Stimulated activated CD8-positive, alpha-beta memory T cell treated with anti-CD3 and anti-CD28 coated beads, Interleukin-15, amount 100 ng/mL, for 24 hours (primary cell): ENCODE data around the gene SLC25A23.

ENCODE experiments used
- DNase-seq: peaks from one replicate; pipeline ENCODE4 v3.0.0-alpha.2; 2020; ENCODE audit warnings: low read depth

The SLC25A23 gene

DNA sequence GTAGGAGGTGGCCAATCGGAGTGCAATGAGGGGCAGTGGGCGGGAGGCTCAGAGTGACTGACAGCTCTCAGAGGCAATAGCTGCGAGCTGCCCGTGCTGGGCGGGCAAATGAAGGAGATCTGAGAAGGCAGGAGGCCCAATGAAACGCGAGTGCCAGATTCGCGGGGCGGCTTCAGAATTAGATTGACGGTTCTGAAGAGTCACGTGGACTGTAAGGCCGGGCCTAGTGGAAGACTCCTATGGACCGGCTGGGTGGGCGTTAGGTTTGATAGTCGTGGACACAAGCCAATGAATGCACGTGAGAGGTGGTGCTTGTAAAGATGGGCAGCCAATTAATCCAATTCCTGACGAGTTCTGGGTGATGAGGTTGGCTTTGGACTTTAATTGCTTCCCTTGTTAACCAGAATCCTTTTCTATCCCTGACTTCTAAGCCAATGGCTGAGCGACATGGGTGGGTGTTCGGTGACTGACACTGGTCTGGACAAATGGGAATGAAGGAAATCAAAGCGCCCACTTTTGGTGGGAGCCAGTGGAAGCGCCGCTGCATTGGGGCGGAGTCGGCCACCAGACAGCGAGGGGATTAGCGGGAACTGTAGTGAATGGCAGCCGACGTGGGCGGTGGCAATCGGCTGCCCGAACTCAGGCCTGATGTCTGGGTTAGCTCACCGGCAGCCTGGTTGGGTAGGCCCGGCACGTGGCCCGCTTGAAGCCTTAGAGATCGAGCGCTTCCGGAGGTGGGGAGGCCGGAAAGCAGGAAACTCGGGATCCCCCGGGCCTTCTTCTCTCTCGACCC is 34.5 kb downstream of the SLC25A23 start:
- peak; percentile 87 for DNase-seq

DNA sequence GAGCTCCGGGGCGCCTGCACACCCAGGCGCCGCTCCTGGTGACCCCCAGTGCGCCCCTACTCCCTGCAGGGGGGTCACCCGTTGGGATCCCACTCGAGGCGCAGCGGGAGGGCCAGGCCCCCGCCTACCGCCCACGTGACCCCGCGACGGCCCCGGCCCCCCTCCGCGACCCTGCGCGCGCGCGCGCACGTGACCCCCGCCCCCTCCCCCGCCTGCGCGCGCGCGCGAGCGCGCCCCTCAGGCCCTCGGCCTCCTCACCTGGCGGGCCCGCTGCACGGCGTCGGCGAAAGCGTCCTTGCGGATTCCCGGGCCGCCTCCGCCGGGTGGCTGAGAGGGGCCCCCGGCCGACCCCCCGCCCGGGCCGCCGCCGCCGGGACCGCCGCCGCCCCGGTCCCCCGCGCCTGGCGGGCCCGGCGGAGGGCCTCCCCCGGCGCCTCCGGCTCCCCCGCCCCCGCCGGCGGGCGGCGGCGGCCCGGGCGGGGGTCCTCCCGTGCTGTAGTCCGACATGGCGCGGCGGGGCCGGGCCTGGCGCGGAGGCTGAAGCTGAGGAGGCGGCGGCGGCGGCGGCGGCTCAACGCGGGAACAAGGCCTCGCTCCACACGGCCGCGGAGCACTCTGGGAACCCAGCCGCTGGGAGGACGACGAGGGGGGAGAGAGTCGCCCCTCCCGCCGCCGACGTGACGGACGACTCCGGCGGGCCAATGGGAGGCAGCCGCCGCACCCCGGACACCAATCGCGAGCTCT is 35.2 kb downstream of the SLC25A23 start, which contains the start of gene KHSRP:
Gene KHSRP (minus strand): TSS at position 617 of the 744 bp plus-strand sequence. CDS start 110 bp downstream, at position 507.
- DNase-seq = no peak

DNA sequence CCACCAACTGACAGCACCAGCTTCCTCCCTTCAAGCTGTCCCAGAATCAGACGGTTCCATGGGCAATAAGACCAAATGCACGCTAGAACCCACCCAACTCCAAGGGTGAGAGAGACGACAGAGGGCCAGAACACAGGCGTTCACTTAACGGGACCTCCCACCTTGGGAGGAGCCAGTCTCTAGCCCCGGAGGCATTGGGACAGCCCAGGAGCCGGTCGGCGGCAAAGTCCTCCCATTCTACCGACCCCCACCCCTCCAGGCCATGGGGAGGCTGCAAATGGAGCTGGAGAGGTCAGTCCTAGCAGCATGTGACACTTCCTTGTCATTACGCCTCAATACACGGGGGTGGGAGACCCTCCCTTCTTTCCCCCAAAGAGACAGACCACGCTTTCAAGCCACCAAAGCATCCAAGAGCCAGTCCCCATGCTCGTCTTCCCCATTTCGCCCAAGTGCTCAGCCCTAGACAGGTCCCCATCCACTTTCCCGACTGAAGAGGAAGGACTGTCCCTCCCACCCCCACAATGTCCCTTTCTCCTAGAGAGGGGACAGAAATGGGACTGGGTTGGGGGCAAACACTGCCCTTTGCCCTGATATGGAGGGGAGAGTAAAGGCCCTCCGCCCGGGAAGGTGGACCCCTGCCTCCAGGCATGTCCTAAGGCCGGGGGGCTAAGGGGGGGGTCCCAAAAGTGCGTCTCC is 35.9 kb downstream of the SLC25A23 start:
- DNase-seq = no peak

DNA sequence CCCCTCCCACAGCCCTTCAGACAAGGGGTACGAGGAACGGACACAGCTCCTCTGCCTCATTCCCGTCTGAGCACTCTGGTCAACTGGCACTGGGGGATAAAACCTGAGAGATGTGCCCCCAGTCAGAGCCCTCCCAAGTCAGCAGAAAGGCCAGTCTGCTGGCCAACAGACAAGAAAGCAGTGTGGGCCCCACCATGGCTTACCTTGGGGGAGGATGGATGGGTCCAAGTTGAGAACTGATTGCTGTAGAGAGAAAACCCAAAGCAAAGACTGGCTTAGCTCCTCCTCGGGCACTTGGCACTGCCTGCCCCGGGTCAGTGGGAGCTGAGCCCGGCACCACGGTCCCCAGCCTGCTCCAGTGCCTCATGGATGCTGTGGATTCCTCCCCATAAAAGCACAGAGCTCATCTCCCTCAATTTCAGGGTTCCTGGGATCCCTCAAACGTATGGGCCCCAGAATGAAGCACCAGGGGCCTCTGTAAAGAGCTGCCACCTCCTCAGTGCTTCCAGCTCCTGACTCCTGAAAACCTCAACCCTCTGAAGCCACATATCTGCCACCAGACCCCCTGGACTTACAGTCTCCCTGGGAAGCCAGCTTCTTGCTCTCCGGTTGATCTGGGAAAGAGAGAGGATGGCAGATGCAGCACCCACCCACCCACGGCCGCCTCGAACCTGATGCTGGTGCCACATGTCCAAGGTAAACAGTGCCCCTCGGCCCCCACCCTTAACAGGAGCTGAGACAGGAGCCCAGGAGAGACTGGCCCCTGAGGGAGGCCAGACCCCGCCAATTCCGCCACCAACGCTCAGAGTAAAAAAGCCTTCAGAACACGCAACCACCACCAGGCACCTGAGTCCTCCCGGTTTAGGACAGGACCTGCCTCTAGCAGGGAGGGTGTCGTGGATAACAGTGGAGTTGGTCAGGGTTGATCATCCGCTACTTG is 38.2 kb downstream of the SLC25A23 start:
- no peak for DNase-seq

DNA sequence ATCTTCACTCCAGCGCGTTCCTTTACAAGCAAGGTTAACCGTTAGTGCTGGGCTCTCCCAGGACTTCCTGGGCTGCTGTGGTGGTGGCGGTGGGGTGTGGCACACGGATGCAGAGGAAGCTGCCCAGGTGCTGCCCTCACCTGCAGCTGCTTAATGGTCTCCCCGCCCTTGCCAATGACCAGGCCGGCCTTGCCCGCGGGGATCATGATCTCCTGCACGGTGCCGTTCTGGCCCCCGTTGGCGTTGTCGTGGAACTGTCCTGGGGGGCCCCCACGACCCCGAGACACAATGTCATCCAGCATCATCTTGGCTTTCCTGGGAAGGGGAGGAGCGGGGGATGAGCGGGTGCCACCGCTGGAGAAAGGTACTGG is 41.0 kb downstream of the SLC25A23 start:
- DNase-seq = no peak

DNA sequence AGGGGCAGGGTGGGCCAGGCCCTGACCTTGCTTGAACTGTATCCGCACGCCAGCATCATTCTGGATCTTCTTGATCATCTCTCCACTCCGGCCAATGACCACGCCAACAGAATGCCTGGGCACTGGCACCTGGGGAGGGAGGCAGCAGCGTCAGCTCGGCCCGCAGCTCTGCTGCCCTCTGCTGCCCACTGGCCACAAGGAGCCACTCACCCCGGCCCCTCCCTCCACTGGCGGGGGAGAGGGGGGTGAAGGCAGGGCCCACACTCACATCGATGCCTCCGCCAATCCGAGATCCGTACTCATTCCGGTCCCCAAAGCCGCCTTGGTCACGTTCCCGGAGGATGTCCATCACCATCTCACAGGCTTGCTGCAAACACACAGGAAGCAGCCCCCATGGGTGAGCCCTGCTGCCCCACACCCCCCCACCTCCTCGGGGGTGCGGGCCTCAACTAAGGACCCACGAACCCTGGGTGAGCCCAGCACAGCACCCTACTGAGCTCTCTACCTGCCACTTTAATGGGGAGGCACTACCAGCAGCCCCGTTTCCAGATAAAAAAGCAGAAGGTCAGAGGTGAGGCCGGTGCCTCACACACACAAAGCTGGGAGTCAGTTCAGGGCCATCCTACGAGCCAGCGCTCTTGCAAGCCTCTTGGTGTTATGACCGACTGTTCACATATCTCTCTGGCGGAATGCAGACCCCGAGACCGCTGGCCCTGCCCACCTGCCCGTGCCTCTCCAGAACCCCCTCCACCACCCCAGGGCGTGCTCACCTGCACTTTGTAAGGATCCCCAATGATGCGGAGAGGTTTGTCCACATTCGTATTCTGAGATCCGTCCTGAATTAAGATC is 41.7 kb downstream of the SLC25A23 start:
- no peak for DNase-seq

DNA sequence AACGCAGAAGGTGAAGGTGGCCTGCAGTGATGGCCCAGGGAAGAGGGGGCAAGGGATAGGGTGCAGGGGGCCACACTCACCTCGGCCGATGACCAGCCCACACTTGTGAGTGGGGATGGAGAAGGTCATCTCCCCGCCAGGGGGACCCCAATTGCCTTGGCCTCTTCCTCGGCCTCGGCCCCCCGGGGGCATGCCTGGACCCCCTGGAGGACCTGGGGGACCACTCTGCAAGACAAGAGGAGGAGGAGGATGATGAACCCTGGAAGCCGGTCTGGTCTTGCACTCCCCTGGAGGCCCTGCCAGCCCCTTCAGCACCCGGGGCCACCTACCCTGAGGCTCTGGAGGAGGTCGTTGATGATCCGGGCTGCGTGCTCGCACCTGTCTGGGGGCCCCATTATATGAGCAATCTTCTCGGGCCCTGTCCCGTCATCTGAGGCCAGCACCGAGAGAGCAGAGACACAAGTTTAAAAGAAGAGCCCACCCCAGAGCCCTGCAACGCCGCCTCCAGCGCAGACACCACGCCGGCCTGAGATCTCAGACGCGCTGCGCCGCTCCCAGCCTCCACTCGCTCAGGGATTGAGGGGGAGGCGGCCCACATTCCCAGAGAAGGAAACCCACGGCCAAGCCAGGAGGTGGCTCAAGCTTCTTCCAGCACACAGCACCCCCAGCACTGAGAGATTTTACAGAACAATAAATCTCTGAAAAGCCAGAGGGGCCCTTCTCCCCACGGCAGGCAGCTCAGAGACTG is 42.8 kb downstream of the SLC25A23 start:
- no peak for DNase-seq

DNA sequence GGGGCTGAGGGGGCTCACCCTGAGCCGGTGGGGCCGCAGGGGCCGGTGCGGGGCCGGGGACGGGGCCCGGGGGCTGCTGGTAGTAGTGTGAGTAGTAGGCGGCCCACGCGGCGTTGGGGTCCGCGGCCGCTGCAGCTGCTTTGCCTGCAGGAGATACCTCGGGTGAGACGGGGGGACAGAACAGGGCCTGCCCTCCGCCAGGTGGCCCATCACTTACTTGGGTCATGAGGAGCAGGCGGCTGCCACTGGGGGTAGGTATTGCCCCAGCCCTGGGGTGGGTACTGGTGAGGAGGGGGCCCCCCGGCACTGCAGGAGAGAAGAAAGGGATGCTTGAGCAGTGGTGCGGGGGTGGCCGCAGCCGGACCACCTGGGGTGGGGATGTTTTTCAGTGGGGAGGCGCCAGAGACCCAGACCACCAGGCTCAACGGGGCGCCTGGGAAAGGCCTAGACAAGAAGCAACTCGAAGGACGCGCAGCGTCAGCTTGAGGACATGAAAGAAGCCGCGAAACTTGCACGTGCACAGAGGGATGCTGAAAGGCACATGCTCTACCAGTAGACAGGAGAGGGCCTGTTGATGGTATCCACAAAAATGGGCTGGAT is 43.9 kb downstream of the SLC25A23 start:
- DNase-seq = no peak

DNA sequence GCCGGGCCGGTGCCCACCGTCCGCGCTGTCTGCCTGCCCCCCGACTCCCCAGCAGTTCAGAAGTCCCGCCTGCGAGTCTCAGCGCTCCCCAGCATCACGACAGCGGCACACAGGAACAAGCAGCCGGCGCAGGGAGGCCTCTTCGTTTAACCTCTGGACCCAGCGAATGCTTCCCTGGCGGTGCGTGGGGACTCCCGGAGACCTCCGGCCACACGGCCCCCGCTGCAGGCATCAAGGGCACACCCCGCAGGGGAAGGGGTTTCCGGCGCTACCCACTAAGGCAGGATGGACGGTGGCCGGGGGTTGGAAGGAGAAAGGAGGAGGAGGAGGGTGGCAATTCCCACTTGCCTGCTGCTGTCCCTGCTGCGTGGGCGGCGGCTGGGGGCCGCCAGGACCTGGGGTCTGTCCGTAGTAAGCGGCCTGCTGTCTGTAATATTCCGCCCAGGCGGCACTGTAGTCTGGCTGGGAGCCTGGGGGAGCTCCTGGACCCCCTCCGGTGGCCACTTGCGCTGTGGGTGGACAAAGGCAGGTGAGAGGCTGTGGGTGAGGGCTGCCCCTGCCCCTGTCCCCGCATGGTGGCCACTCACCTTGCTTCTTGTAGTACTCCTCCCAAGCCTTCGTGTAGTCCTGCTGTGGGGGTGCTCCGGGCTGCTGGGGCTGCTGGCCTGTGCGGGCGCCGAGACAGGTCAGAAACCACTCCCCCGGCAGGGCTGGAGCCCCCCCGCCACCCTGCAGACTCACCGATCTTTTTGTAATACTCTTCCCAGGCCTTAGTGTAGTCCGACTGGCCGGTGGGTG is 44.6 kb downstream of the SLC25A23 start:
- no peak for DNase-seq

DNA sequence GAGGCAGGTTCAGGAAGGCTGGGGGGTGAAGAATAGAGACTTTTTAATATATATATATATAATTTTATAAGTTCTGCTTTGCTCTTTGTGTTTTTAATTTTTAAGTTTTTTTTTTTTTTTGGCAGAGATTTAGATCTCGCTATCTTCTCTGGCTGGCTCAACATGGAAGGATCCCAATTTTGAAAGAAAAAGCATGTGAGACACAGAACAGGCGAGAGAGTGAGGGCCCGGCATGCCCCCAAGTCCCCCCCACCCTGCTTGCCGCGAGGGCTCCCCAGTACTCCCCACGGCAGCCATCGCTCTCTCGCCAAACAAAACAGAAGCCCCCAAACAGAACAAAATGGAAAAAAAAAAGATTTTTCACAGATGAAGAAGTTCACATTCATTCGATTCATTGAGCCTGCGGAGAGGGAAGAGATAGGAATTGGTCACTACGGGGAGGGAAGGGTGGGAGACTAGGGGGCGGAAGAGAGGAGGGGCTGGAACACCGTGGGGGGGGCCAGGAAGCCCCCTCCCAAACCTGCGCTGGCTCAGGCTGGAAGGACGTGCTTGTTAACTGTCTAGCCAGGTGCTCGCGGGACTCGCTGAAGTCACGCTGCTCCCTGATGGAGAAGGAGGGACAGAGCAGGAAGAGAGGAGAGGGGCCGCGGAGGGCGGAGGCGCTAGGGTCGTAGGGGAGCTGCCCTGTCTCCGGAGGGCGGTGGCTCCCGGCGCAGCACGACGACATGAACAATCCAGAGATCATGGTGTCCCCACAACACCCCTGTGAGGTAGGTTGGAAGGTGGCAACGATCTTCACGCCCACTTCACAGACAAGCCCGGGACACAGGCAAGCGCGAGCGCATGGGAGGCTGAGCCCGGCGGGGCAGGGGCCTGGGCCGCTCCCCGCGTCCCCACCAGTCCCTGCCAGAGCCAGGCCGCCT is 45.6 kb downstream of the SLC25A23 start:
- DNase-seq = no peak

DNA sequence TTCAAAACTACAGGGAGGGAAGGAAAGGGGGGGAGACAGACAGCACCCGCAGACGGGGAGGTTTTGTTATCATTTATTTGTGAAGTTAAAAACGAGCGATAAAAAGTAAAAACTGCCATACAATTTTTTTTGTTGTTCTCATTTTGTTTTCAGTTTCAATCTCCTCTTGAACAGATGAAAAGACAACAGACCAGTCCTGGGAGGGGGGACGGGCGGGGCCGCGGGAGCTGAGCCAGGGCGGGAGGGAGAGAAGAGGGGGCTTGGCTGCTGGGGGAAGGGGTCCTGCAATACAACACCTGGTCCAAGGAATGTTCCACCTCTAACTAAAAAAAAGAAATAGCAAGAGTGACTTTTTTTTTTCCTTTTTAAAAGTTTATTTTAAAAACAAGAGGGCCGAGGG is 46.3 kb downstream of the SLC25A23 start:
- no peak for DNase-seq

DNA sequence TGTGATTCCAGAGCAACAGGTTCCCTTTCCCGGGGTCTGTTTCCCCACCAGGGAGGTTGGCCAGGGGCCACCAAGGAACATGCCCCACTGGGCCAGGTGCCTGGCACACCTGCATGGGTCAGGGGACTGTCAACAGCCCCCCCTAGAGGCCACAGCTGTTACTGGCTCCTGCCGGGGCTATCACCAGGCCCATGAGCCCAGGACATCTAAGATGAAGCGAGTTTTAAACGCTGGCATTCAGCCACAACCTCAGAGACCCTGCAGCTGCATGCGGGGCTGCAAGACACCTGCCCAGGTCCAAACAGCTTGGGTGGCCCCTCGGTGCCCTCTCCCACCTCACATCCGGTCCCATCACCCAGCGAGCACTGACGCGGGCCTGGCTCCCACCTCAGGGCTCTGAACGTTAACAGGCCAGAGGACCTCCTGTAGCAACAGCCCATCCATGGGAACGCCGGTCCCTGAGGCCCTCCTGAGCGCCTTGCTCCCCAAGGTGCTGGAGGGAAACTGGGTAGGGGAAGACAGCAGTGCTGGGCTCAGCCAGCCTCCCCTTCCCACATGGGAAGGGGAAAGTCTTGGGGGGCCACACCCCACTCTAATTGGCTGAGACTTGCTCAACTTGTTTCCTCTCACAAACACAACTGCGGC is 47.0 kb downstream of the SLC25A23 start:
- no peak for DNase-seq

DNA sequence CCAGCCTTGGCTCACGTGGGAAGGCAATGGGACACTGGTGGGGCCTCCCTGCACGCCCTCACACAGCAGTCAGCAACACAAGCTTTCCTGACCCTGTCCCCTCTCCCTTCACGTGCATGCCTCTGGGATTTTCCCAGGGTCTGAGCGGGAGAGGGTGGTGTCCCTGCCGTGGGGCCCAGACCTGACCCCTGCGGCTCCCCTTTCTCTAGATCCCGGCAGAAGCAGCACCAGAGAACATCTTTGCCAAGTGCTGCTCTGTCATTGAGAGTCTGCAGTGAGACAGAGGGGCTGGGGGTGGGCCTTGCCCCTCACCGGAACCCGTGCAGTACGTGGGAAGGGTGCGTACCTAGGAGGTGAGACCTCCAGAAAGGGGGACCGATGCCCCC is 47.5 kb downstream of the SLC25A23 start:
- DNase-seq = no peak

DNA sequence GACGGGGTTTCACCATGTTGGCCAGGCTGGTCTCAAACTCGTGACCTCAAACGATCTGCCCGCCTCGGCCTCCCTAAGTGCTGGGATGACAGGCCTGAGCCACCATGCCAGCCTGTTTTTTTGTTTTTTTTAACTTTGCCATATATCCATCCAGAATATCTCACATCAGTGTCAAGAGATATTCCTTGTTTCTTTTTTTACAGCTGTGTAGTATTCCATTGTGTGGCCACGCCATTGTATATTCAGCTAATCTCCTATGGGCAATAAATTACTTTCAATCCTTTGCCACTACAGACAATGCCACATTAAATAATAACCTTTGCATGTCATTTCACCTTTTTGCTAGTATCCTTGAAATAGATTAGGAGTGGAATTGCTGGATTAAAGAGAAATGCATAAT is 50.2 kb downstream of the SLC25A23 start:
- DNase-seq = no peak

DNA sequence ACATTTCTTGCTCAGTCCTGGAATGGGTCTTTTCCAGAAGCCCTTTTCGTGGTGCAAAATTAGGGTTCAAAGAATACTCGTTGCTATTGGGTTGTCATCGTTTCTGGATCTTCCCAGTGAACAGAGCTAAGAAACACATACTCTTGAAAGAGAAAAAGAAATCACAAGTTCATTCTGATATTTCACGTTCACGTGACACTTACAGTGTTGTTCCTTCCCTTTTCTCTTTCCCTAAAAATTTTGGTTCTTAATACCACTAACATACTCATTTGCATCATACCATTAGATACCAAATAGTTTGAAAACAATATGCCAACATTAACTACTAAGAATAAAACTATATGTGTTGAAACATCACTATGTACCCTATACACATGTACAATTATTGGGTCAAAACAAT is 53.2 kb downstream of the SLC25A23 start:
- no peak for DNase-seq

DNA sequence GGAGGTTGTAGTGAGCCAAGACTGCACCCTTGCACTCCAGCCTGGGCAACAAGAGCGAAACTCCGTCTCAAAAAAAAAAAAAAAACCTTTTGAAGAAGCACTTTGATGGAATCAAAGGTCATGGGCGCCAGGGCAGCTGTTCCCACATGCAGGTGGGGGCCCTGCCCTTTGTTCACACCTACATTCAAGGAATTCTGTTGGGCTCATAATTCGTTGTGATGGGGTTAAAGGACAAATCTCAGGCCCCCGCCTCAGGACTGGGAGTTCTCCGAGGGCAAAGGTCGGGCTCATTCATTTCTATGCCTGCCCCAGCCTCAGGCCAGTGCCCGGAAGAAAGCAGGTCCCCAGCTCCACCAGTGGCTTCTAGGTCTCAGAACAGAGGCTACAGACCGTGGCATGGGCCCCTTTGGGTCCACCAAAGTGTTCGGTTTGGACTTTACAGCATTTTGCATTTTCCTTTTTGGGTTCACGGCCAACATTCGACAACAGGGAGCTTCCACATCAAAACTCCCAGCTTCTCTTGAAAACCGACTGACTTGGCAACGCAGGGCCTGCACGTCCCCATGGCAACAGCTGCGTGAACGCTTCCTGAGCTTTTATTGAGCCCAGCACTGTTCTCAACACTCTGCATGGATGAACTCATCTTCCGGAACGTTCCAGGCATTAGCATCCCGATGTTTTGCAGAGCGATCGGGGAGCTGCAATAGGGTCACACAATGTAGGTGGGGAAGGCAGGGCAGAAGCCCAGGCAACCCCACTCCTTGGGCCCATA is 56.6 kb downstream of the SLC25A23 start:
- no peak for DNase-seq
